Naive B cell (primary cell): ENCODE data around the gene SPIRE2. TPM values are rescaled to one million over a fixed set of nuclear protein-coding genes. Genes with fewer than 3 reads are reported as not detected.

Source experiments
- ATAC-seq, 2 donors: fragments of 150-1000 bp; cut with Tn5 transposase; 2 replicates each; pipeline ENCODE4 v1.10.0; 2021; ENCODE audit warnings: low read depth in 2 of 2, mild to moderate bottlenecking in 2 of 2, moderate library complexity in 2 of 2
- DNase-seq: peaks from one replicate; pipeline ENCODE4 v3.0.0; 2022
- H3K27ac Mint-ChIP-seq, 6 donors: one replicate each; pipeline ENCODE4 v1.8.0; 2020 to 2022; ENCODE audit warnings: mild to moderate bottlenecking in 6 of 6, mixed read lengths in 6 of 6, moderate library complexity in 5 of 6, inconsistent platforms in 2 of 6
- H3K27me3 Mint-ChIP-seq, 3 donors: one replicate each; pipeline ENCODE4 v1.8.0; 2021 to 2022; ENCODE audit warnings: mixed read lengths in 3 of 3, mild to moderate bottlenecking in 1 of 3
- H3K36me3 Mint-ChIP-seq, 2 donors: one replicate each; pipeline ENCODE4 v1.8.0; 2020 to 2022; ENCODE audit warnings: mixed read lengths in 2 of 2, inconsistent platforms in 1 of 2, mild to moderate bottlenecking in 1 of 2
- H3K4me1 Mint-ChIP-seq, 3 donors: one replicate each; pipeline ENCODE4 v1.8.0; 2020 to 2022; ENCODE audit warnings: mixed read lengths in 3 of 3, inconsistent platforms in 1 of 3, mild to moderate bottlenecking in 1 of 3, moderate library complexity in 1 of 3
- H3K4me3 Mint-ChIP-seq, 8 donors: one replicate each; pipeline ENCODE4 v1.8.0; 2020 to 2022; ENCODE audit warnings: mild to moderate bottlenecking in 8 of 8, mixed read lengths in 8 of 8, moderate library complexity in 8 of 8, inconsistent platforms in 2 of 8
- H3K9me3 Mint-ChIP-seq, 7 donors: one replicate each; pipeline ENCODE4 v1.8.0; 2020 to 2022; ENCODE audit warnings: mixed read lengths in 7 of 7, mild to moderate bottlenecking in 5 of 7, inconsistent platforms in 2 of 7, moderate library complexity in 1 of 7
- polyA plus RNA-seq, 6 donors: library from polyadenylated mRNA; unstranded; fragments of 300-500 nt; fragmentation: Illumina TruSeq; gene quantifications; one replicate each; pipeline ENCODE4 v1.2.3, GENCODE V29; 2021; ENCODE audit warnings: low read depth in 6 of 6

The SPIRE2 gene
- polyA plus RNA-seq, 6 donors from 2014 or later, result 0.09 to 0.57 (median 0.20) TPM; not detected in 3

GRCh38 chr16:89904606-89905510, 76.6 kb downstream of the SPIRE2 start:
- no peaks in the 10 kb centered on the region for H3K36me3 Mint-ChIP-seq
- peak overlapping the region in 1 of 6 donors; percentile 60 for H3K27ac Mint-ChIP-seq
- H3K4me3 Mint-ChIP-seq, result no peak overlapping the region
- DNase-seq (no peak), ATAC-seq (no peak)
- H3K27me3 Mint-ChIP-seq, result no peaks in the 10 kb centered on the region
- H3K4me1 Mint-ChIP-seq, result peaks cover 0 to 9% (median 7%) of the 10 kb centered on the region in 3 donors
- no peaks in the 10 kb centered on the region for H3K9me3 Mint-ChIP-seq

- Mint-ChIP-seq H3K36me3 (no peaks in the 10 kb centered on the region), H3K4me1 (peaks cover 0 to 14% (median 13%) of the 10 kb centered on the region in 3 donors), H3K9me3 (no peaks in the 10 kb centered on the region), H3K27ac (peak overlapping the region in 2 of 6 donors; percentile 49 to 60), H3K27me3 (no peaks in the 10 kb centered on the region), H3K4me3 (no peak overlapping the region)
- ATAC-seq (no peak), DNase-seq (no peak)
Measured at GRCh38 chr16:89905511-89906139, 77.3 kb downstream of the SPIRE2 start.

- Mint-ChIP-seq H3K27me3 (no peaks in the 10 kb centered on the region), H3K27ac (no peak overlapping the region), H3K9me3 (no peaks in the 10 kb centered on the region), H3K4me3 (no peak overlapping the region), H3K36me3 (no peaks in the 10 kb centered on the region), H3K4me1 (peaks cover 0 to 17% (median 14%) of the 10 kb centered on the region in 3 donors)
- no peak for ATAC-seq
- DNase-seq, result no peak
Measured at GRCh38 chr16:89906140-89907025, 78.1 kb downstream of the SPIRE2 start.

GRCh38 chr16:89907055-89907814, 79.0 kb downstream of the SPIRE2 start:
- no peak for ATAC-seq
- no peak for DNase-seq
- Mint-ChIP-seq H3K27ac (no peak overlapping the region), H3K36me3 (no peaks in the 10 kb centered on the region), H3K4me3 (peak overlapping the region in 1 of 8 donors; percentile 5), H3K27me3 (no peaks in the 10 kb centered on the region), H3K4me1 (peaks cover 0 to 18% (median 14%) of the 10 kb centered on the region in 3 donors), H3K9me3 (no peaks in the 10 kb centered on the region)

- DNase-seq (no peak), ATAC-seq (no peak)
- no peak overlapping the region for H3K27ac Mint-ChIP-seq
- H3K4me3 Mint-ChIP-seq, result no peak overlapping the region
- H3K9me3 Mint-ChIP-seq, result no peaks in the 10 kb centered on the region
- no peaks in the 10 kb centered on the region for H3K36me3 Mint-ChIP-seq
- peaks cover 0 to 21% (median 15%) of the 10 kb centered on the region in 3 donors for H3K4me1 Mint-ChIP-seq
- no peaks in the 10 kb centered on the region for H3K27me3 Mint-ChIP-seq
Measured at GRCh38 chr16:89908236-89908635, 80.0 kb downstream of the SPIRE2 start.

- Mint-ChIP-seq H3K9me3 (no peaks in the 10 kb centered on the region), H3K4me1 (peaks cover 0 to 33% (median 22%) of the 10 kb centered on the region in 3 donors), H3K4me3 (peak overlapping the region in 1 of 8 donors; percentile 29), H3K27me3 (no peaks in the 10 kb centered on the region), H3K36me3 (no peaks in the 10 kb centered on the region), H3K27ac (peak overlapping the region in 1 of 6 donors; percentile 56)
- ATAC-seq (peak; percentile 86 to 91), DNase-seq (peak; percentile 59)
Measured at GRCh38 chr16:89909777-89910716, 81.8 kb downstream of the SPIRE2 start.

GRCh38 chr16:89910717-89911354, 82.6 kb downstream of the SPIRE2 start:
- H3K27ac Mint-ChIP-seq, result peak overlapping the region in 1 of 6 donors; percentile 18
- no peaks in the 10 kb centered on the region for H3K9me3 Mint-ChIP-seq
- H3K27me3 Mint-ChIP-seq, result no peaks in the 10 kb centered on the region
- DNase-seq, result no peak
- H3K36me3 Mint-ChIP-seq, result no peaks in the 10 kb centered on the region
- peaks cover 0 to 33% (median 22%) of the 10 kb centered on the region in 3 donors for H3K4me1 Mint-ChIP-seq
- ATAC-seq, result peak in 1 of 2 donors; percentile 6
- H3K4me3 Mint-ChIP-seq, result no peak overlapping the region

- H3K9me3 Mint-ChIP-seq, result no peaks in the 10 kb centered on the region
Measured at GRCh38 chr16:89911375-89911774, 83.1 kb downstream of the SPIRE2 start.

GRCh38 chr16:89912143-89912542, 83.9 kb downstream of the SPIRE2 start:
- peak overlapping the region in 2 of 6 donors; percentile 3 to 54 for H3K27ac Mint-ChIP-seq
- peak overlapping the region in 1 of 8 donors; percentile 75 for H3K4me3 Mint-ChIP-seq
- H3K4me1 Mint-ChIP-seq, result peaks cover 0 to 33% (median 24%) of the 10 kb centered on the region in 3 donors
- H3K36me3 Mint-ChIP-seq, result no peaks in the 10 kb centered on the region
- H3K27me3 Mint-ChIP-seq, result no peaks in the 10 kb centered on the region
- DNase-seq, result no peak
- no peaks in the 10 kb centered on the region for H3K9me3 Mint-ChIP-seq
- no peak for ATAC-seq

More at GRCh38 chr16:89911375-89911774, 83.1 kb downstream of the SPIRE2 start:
- Mint-ChIP-seq H3K36me3 (no peaks in the 10 kb centered on the region), H3K4me1 (peaks cover 0 to 33% (median 22%) of the 10 kb centered on the region in 3 donors), H3K27me3 (no peaks in the 10 kb centered on the region), H3K4me3 (peak overlapping the region in 1 of 8 donors; percentile 68), H3K27ac (peak overlapping the region in 2 of 6 donors; percentile 18 to 42)
- ATAC-seq (no peak), DNase-seq (no peak)

- H3K27ac Mint-ChIP-seq, result no peak overlapping the region
- no peaks in the 10 kb centered on the region for H3K9me3 Mint-ChIP-seq
- H3K4me1 Mint-ChIP-seq, result peaks cover under 1 to 34% (median 29%) of the 10 kb centered on the region in 3 donors
- H3K4me3 Mint-ChIP-seq, result no peak overlapping the region
- H3K36me3 Mint-ChIP-seq, result no peaks in the 10 kb centered on the region
- no peak for ATAC-seq
- DNase-seq, result no peak
- H3K27me3 Mint-ChIP-seq, result no peaks in the 10 kb centered on the region
Measured at GRCh38 chr16:89912627-89913026, 84.4 kb downstream of the SPIRE2 start.
